Osteoblast (primary cell): ENCODE measurements around the gene KANK2. TPM values are rescaled to one million over a fixed set of nuclear protein-coding genes. Genes with fewer than 3 reads are reported as not detected.

ENCODE experiments used
- DNase-seq: peaks from one replicate; pipeline ENCODE4 v3.0.0; 2011; ENCODE audit warnings: low spot score, mixed read lengths; ENCODE audit not compliant: insufficient read length; ENCODE audit errors: missing footprints
- H2AFZ ChIP-seq: 2 replicates; pipeline ENCODE4 v1.6.0; 2011; ENCODE audit warnings: mild to moderate bottlenecking, low read length
- H3K27ac ChIP-seq: 2 replicates; pipeline ENCODE4 v1.5.1; 2011; ENCODE audit warnings: mild to moderate bottlenecking, low read depth, low read length, moderate library complexity
- H3K27me3 ChIP-seq: 2 replicates; pipeline ENCODE4 v1.6.0; 2012; ENCODE audit warnings: mild to moderate bottlenecking, control low read depth, inconsistent platforms, low read length, moderate library complexity; ENCODE audit not compliant: insufficient read depth
- H3K36me3 ChIP-seq: 2 replicates; pipeline ENCODE4 v1.5.1; 2011; ENCODE audit warnings: mild to moderate bottlenecking, low read length, control low read depth, moderate library complexity; ENCODE audit not compliant: insufficient read depth
- H3K4me1 ChIP-seq: 2 replicates; pipeline ENCODE4 v1.5.1; 2011; ENCODE audit warnings: mild to moderate bottlenecking, low read length, control low read depth, moderate library complexity; ENCODE audit not compliant: insufficient read depth
- H3K4me2 ChIP-seq: 2 replicates; pipeline ENCODE4 v1.6.0; 2011; ENCODE audit warnings: mild to moderate bottlenecking, low read length; ENCODE audit not compliant: insufficient read depth
- H3K4me3 ChIP-seq: fragments of 200-600 bp; sonication (generic); 3 replicates; pipeline ENCODE4 v1.5.1; 2012; ENCODE audit warnings: mild to moderate bottlenecking, low read length, inconsistent platforms; ENCODE audit not compliant: insufficient read depth
- H3K79me2 ChIP-seq: 2 replicates; pipeline ENCODE4 v1.6.0; 2012; ENCODE audit warnings: mild to moderate bottlenecking, low read length, control low read depth, inconsistent platforms; ENCODE audit not compliant: insufficient read depth
- H3K9me3 ChIP-seq: 2 replicates; pipeline ENCODE4 v1.5.1; 2011; ENCODE audit warnings: low read depth, low read length, control low read depth
- H4K20me1 ChIP-seq: 2 replicates; pipeline ENCODE4 v1.6.0; 2012; ENCODE audit warnings: mild to moderate bottlenecking, low read length, control low read depth; ENCODE audit not compliant: insufficient read depth
- total RNA-seq: library from RNA; depleted of rRNA; stranded (reverse); fragments of >200 nt; gene quantifications from 2 replicates; pipeline ENCODE4 v1.2.3, GENCODE V29; 2012
- TF ChIP-seq, protein P1 (sequence below): IDR thresholded peaks from 2 replicates; pipeline ENCODE4 v1.5.1; 2011; ENCODE audit warnings: mild to moderate bottlenecking, low read depth, low read length, moderate library complexity; ENCODE audit errors: extremely low read depth

The KANK2 gene
- total RNA-seq, 1 donor = 295 TPM

DNA sequence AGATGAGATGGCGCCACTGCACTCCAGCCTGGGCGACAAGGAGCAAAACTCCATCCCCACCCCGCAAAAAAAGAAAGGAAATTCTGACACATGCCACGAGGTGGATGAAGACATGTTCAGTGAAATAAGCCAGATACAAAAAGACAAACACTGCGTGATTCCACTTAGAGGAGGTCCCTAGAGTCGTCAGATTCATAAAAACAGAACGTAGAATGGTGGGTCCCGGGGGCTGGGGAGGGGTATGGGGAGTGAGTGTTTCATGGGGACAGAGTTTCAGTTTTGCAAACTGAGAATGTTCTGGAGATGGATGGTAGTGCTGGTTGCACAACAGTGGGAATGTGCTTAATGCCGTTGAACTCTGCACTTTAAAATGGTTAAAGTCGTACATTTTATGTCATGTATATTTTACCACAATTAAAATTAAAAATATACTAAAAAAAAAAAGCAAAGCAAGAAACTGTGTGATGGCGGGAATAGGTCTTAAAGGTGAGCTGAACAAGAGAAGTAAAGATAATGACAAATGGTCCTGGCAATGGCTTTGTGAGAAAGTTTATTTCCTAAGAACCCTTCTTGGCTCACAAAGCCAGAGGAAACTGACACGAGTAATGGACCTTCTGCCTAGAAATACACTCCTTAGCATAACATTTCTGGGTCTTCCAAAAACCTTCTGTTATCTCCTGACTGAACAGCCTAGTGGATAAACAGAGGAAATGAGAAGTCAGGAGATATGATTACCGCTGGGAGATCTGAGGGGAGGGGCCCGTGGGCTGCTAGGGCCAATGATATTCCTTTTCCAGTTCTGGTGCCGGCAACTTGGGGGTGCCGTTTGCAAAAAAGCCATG, 37.5 kb downstream of the KANK2 start:
- Histone ChIP-seq H3K4me2 (peak overlapping the region; percentile 36), H3K27ac (peak overlapping the region; percentile 40), H2AFZ (peak overlapping the region; percentile 2), H3K4me1 (peaks cover 29% of the 10 kb centered on the region), H3K9me3 (no peaks in the 10 kb centered on the region), H4K20me1 (no peaks in the 10 kb centered on the region), H3K36me3 (peaks cover 10% of the 10 kb centered on the region), H3K79me2 (peaks cover 8% of the 10 kb centered on the region), H3K4me3 (no peak overlapping the region), H3K27me3 (no peaks in the 10 kb centered on the region)
- peak; percentile 92 for DNase-seq
- TF ChIP-seq, protein P1, sequence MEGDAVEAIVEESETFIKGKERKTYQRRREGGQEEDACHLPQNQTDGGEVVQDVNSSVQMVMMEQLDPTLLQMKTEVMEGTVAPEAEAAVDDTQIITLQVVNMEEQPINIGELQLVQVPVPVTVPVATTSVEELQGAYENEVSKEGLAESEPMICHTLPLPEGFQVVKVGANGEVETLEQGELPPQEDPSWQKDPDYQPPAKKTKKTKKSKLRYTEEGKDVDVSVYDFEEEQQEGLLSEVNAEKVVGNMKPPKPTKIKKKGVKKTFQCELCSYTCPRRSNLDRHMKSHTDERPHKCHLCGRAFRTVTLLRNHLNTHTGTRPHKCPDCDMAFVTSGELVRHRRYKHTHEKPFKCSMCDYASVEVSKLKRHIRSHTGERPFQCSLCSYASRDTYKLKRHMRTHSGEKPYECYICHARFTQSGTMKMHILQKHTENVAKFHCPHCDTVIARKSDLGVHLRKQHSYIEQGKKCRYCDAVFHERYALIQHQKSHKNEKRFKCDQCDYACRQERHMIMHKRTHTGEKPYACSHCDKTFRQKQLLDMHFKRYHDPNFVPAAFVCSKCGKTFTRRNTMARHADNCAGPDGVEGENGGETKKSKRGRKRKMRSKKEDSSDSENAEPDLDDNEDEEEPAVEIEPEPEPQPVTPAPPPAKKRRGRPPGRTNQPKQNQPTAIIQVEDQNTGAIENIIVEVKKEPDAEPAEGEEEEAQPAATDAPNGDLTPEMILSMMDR = no peak

- Histone ChIP-seq H3K27ac (peak within 1 kb of the TSS; percentile 68), H3K4me3 (peak within 1 kb of the TSS; percentile 88), H3K4me1 (peaks cover 38% of the 10 kb centered on the region), H3K4me2 (peak within 1 kb of the TSS; percentile 83), H3K9me3 (no peaks in the 10 kb centered on the region), H2AFZ (peak within 1 kb of the TSS; percentile 86), H4K20me1 (no peaks in the 10 kb centered on the region), H3K27me3 (no peaks in the 10 kb centered on the region), H3K36me3 (no peaks in the 10 kb centered on the region), H3K79me2 (peaks cover 29% of the 10 kb centered on the region)
- TF ChIP-seq, protein P1 = no peak
- DNase-seq = peak; percentile 99
These were observed 41.8 kb downstream of the KANK2 start, which contains the start of gene SPC24 for GRCh38 chr19:11155373-11156120. Gene SPC24 (minus strand): TSS chr19:11155782. CDS start chr19:11155776, 6 bp downstream.

DNA sequence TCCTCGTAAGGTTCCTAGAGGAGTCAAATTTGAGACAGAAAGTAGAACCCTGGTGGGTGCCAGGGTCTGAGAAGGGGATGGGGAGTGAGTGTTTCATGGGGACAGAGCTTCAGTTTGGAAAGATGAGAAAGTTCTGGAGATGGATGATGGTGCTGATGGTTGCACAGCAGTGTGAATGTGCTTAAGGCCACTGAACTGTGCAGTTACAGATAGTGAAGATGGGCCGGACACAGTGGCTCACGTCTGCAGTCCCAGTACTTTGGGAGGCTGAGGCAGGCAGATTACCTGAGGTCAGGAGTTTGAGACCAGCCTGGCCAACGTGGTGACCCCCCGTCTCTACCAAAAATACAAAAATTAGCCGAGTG, 42.7 kb downstream of the KANK2 start:
- H2AFZ ChIP-seq = peak overlapping the region; percentile 86
- peaks cover 34% of the 10 kb centered on the region for H3K79me2 ChIP-seq

More for the DNA sequence above, 42.7 kb downstream of the KANK2 start:
- peak overlapping the region; percentile 51 for H3K27ac ChIP-seq
- H3K4me1 ChIP-seq = peaks cover 32% of the 10 kb centered on the region
- H3K9me3 ChIP-seq = no peaks in the 10 kb centered on the region
- peak overlapping the region; percentile 83 for H3K4me2 ChIP-seq
- no peaks in the 10 kb centered on the region for H4K20me1 ChIP-seq
- DNase-seq = no peak
- H3K27me3 ChIP-seq = no peaks in the 10 kb centered on the region
- H3K36me3 ChIP-seq = no peaks in the 10 kb centered on the region
- H3K4me3 ChIP-seq = peak overlapping the region; percentile 88
- TF ChIP-seq, protein P1 = no peak
